Jurkat, Clone E6-1 (cell line): ENCODE data around the gene LGR6.
"Not testable (repeated sequence)": the region's sequence is repeated elsewhere in the genome, so short reads cannot be mapped to it uniquely, and the experiment has no call there.

Source experiments
- DNase-seq: peaks from one replicate; pipeline ENCODE4 v3.0.0-alpha.2; 2011; ENCODE audit warnings: low read depth, low spot score
- H3K4me3 ChIP-seq: 2 replicates; pipeline ENCODE4 v1.5.1; 2011; ENCODE audit warnings: mild to moderate bottlenecking, low read length, control low read depth, moderate library complexity

LGR6 gene

GRCh38 chr1:202343652-202344349 lies 150.2 kb downstream of the LGR6 start:
- DNase-seq: peak; percentile 64

DNA sequence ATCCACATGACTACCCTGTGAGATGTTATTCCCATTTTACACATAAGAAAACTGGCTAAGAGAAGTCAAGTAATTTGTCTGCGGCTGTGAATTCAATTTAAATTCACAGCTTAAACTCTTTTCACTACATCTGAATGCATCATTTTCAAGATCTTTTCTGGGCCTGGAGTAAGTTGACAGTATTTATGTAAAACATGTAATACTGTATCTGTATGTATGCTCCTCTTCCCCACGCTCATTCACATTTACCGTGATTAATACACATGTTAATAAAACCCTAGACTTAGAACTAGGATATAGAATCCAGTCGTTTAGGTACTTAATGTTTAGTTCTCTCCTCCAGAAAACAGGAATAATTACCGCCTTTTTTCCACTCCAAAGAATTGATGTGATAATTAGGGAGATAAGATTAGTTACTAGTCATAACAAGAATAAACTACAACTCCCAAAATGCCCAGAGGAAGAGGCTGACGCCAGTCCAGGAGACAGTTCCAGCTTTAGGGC lies 154.5 kb downstream of the LGR6 start:
- no peak for DNase-seq
- peak overlapping the region; percentile 77 for H3K4me3 ChIP-seq

More at GRCh38 chr1:202343652-202344349, 150.2 kb downstream of the LGR6 start:
- H3K4me3 ChIP-seq: no peak overlapping the region

DNA sequence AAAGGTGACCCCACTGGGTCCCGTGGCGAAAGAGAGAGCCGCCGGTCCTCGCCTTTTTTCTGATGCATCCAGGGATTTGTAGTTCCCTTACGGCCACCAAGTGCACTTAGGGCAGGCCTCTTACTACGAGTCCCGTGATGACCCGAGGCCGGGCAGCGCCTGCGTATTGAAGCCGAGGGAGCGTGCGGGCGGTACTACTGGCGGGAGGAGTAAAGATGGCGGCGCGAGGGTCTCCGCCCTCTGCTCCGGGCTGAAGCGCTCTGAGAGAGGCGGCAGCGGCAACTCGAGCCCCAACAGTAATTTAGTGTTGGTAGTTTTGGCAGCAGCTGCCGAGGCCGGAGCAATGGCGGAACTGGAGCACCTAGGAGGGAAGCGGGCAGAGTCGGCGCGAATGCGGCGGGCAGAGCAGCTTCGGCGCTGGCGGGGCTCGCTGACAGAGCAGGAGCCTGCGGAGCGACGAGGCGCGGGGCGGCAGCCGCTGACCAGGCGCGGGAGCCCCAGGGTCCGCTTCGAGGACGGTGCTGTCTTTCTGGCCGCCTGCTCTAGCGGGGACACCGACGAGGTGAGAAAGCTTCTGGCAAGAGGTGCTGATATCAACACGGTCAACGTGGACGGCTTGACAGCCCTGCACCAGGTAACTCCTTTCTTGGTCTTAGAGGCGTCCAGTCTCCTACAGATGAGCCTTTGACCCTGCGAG lies 155.1 kb downstream of the LGR6 start, which contains the start of gene PPP1R12B:
PPP1R12B (plus strand) TSS at position 191 of the 697 bp plus-strand sequence; CDS start at position 344, 153 bp downstream.
- peak; percentile 93 for DNase-seq

GRCh38 chr1:202349206-202349928 lies 155.8 kb downstream of the LGR6 start:
- H3K4me3 ChIP-seq: peak overlapping the region; percentile 77
- DNase-seq: no peak

More for the DNA sequence above, 155.1 kb downstream of the LGR6 start, which contains the start of gene PPP1R12B:
- H3K4me3 ChIP-seq: peak within 1 kb of the TSS; percentile 77

GRCh38 chr1:202351725-202352124 lies 158.1 kb downstream of the LGR6 start:
- DNase-seq: no peak
- H3K4me3 ChIP-seq: no peak overlapping the region

- DNase-seq, H3K4me3 ChIP-seq: not testable (repeated sequence)
Measured at GRCh38 chr1:202352583-202353197, 159.1 kb downstream of the LGR6 start.

GRCh38 chr1:202355944-202356553 lies 162.4 kb downstream of the LGR6 start:
- H3K4me3 ChIP-seq: no peak overlapping the region
- no peak for DNase-seq

- H3K4me3 ChIP-seq: no peak overlapping the region
- no peak for DNase-seq
Measured at GRCh38 chr1:202357506-202357905, 163.9 kb downstream of the LGR6 start.

DNA sequence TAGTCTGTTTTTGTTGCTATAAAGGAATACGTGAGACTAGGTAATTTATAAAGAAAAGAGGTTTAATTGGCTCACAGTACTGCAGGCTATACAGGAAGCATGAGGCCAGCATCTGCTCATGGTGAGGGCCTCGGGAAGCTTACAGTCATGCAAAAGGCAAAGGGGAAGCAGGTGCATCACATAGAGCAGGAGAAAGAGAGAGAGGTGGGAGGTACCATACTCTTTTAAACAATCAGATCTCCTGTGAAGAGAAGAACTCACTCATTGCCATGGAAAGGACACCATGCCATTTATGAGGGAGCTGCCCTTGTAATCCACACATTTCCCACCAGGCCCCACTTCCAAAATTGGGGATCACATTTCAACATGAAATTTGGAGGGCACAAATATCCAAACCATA lies 167.6 kb downstream of the LGR6 start:
- no peak for DNase-seq
- H3K4me3 ChIP-seq: no peak overlapping the region

DNA sequence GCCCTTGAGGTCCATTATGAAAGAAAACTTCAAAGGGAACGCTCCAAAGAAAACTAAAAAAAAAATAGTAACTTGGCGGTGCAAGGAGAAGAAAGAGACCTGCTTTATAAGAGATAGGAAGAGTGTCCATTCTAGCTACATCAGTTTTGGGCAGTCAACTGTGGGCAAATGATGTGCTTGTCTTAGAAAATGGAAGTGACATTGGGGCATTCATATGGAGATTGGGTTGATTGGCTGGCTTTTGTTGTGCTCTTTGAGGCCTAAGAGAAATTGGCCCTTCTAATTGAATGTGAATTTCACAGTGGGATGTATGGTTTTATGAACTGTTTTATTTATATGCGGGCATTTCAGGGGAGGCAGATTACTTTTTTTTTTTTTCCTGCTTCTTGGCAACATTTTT lies 168.1 kb downstream of the LGR6 start:
- H3K4me3 ChIP-seq: no peak overlapping the region
- no peak for DNase-seq

- no peak overlapping the region for H3K4me3 ChIP-seq
- no peak for DNase-seq
Measured at GRCh38 chr1:202362212-202362611, 168.6 kb downstream of the LGR6 start.

DNA sequence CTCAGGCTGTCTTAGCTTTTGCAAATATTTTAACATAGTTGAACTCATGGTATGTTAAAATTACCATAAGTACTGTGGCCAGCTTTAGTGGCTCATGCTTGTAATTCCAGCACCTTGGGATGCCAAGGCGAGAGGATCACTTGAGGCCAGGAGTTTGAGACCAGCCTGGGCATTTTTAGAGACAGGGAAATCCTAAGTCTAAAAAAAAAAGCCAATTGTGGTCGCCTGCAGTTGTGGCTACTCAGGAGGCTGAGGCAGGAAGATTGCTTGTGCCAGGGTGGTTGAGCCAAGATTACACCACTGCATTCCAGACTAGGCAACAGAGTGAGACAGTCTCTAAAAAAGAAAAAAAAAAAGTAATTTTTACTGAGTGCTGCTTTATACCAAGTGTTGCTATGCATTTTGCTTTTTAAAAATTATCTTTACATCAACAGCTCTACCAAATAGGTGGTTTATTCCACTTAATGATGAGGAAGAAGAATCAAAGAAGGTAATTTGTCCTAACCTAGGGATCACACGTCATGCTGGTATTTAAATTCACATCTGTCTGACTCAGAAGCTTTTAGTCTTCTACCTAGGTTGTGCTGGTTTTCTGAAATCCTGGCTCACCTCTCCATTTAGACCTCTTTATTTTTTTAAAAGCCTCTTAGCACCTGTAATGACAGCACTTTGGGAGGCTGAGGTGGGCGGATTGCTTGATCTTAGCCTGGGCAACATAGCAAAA lies 171.7 kb downstream of the LGR6 start:
- no peak overlapping the region for H3K4me3 ChIP-seq
- DNase-seq: no peak

GRCh38 chr1:202367271-202367670 lies 173.7 kb downstream of the LGR6 start:
- H3K4me3 ChIP-seq: no peak overlapping the region

More at GRCh38 chr1:202367271-202367670, 173.7 kb downstream of the LGR6 start:
- no peak for DNase-seq
